Cardiac ventricle fibroblast (primary cell): ENCODE data around the gene TMEM82. TPM values are rescaled to one million over a fixed set of nuclear protein-coding genes. Genes with fewer than 3 reads are reported as not detected.

Experiments
- total RNA-seq: library from RNA; depleted of rRNA; stranded (reverse); fragments of >200 nt; gene quantifications from 2 replicates; pipeline ENCODE4 v1.2.3, GENCODE V29; 2015

TMEM82 gene
- not detected in 2 replicates for total RNA-seq

DNA sequence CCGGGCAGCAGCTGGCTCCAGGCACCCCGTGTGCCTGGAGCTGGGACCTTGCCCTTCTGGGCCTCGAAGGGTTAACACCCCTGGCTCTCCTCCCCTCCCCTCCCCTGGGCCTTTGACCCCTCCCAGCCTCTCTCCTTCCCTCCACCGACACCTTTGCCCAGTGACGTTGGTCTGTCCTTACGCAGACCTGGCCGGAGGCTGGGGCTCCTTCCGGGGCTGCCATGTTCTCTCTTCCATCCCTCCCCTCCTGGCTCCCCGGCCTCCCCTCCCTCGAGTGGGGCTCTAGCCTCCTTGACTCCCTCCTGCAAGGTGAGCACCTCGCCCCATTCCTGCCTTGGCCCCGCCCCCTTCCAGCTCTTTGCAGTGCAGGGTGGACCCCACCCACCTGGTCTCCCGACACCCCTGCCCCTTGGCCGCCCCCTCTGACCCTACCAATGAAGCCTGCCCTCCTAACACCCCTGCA is at the start of gene TMEM82:
TSS of gene TMEM82 (plus strand) at position 161 of the 463 bp plus-strand sequence. CDS start at position 222, 61 bp downstream.

GRCh38 chr1:15736038-15736891 is 6.0 kb upstream of the TMEM82 start, which contains the start of gene SLC25A34:
Gene SLC25A34, plus strand, starts transcription at chr1:15736258. Its CDS starts 228 bp downstream, at chr1:15736486.

GRCh38 chr1:15758343-15758931 is 16.1 kb downstream of the TMEM82 start, which contains the start of gene FBLIM1:
Gene FBLIM1, plus strand, starts transcription at chr1:15758795. Its CDS starts 6,189 bp downstream, at chr1:15764984.

Other genes with a start within 250 kb of the TMEM82 start
- gene CASP9, start 218.3 kb upstream of the TMEM82 start, total RNA-seq: 3.5 and 4.5 TPM in 2 replicates
- 9.8 and 14.2 TPM in 2 replicates for gene DNAJC16, start 215.7 kb upstream of the TMEM82 start, total RNA-seq
- 0.31 and 0.39 TPM in 2 replicates for gene AGMAT, start 157.4 kb upstream of the TMEM82 start, total RNA-seq
- 13.5 and 13.8 TPM in 2 replicates for gene DDI2, start 125.0 kb upstream of the TMEM82 start, total RNA-seq
- gene PLEKHM2, start 58.2 kb upstream of the TMEM82 start, total RNA-seq: 58.3 and 70.7 TPM in 2 replicates
- 0.06 and 0.10 TPM in 2 replicates for gene SLC25A34, start 6.2 kb upstream of the TMEM82 start, total RNA-seq
- 121 and 122 TPM in 2 replicates for gene FBLIM1, start 16.3 kb downstream of the TMEM82 start, total RNA-seq
- gene UQCRHL, start 65.2 kb downstream of the TMEM82 start, total RNA-seq: 1.3 TPM in 2 replicates
- 16.3 and 18.8 TPM in 2 replicates for gene SPEN, start 105.2 kb downstream of the TMEM82 start, total RNA-seq
- 9.2 and 10.0 TPM in 2 replicates for gene ZBTB17, start 233.6 kb downstream of the TMEM82 start, total RNA-seq